ENCODE measurements around the gene ASCC2. TPM values are rescaled to one million over a fixed set of nuclear protein-coding genes. Genes with fewer than 3 reads are reported as not detected.
A peak's percentile ranks its signal among the peaks of the same experiment; 100 is the strongest.

ASCC2 gene
- total and polyA plus RNA-seq, 4 donors = 34.6 to 43.7 (median 38.7) TPM

DNA sequence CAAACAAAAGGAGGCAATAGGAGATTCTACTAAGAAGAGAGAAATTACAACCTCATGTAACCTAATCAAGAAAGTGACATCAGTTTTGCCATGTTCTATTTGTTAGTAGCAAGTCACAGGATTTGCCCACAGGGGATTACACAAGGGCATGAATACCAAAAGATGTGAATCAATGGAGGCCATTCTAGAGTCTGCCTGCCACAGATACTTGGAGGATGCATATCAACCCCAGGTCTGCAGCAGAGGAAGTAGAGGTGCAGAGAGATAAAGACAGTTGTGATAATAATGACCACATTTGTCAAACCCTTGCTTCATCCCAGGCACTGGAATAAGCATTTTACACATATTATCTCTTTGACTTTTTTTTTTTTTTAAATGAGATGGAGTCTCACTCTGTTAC, 2.4 kb upstream of the ASCC2 start (continued):
- no peak for TF ChIP-seq EGR1 (IDR thresholded peaks at IDR 0.05; ENCODE audit: low read depth in 2 of 2)

DNA sequence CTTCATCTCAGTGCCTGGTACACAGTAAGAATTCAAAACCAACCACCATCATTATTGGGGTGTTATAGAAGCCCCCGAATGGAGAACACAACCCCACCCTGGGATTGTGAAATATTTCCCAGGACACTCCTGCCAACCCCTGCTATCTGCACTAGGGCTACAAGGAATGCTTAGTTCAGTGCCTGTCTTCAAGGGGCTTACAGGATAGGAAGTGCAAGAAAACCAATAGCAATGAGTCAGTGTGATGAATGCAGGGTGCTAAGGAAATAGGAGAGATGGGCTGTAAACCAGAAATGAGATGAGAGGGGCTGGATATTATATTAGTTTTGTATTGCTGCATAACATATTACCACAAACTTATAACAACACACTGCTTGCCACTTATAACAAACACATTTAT, 965 bp upstream of the ASCC2 start:
- H3K4me3 ChIP-seq (ENCODE audit: low read depth in 1 of 3, low read length in 3 of 3) = no peak overlapping the region
- H3K9me3 ChIP-seq (ENCODE audit: control insufficient read depth in 4 of 4, low read length in 3 of 4) = no peaks in the 10 kb centered on the region
- DNase-seq (ENCODE audit: low spot score) = no peak
- H3K27me3 ChIP-seq (ENCODE audit: control insufficient read depth in 4 of 4, insufficient read depth in 4 of 4, low read length in 3 of 4) = no peaks in the 10 kb centered on the region
- H3K36me3 ChIP-seq (ENCODE audit: control insufficient read depth in 4 of 4, insufficient read depth in 3 of 4, low read depth in 1 of 4, low read length in 3 of 4) = no peaks in the 10 kb centered on the region
- H3K4me1 ChIP-seq (ENCODE audit: control insufficient read depth in 4 of 4, insufficient read depth in 4 of 4, low read length in 3 of 4) = peaks cover 0 to 27% (median 15%) of the 10 kb centered on the region in 4 donors
- WGBS = 64% methylated on average over 1 of the region's 1 CpG
- H3K9ac ChIP-seq (ENCODE audit: low read depth in 1 of 2, low read length in 2 of 2) = no peak overlapping the region
- TF ChIP-seq JUND (IDR thresholded peaks at IDR 0.05) = no peak
- TF ChIP-seq FOXA2 (IDR thresholded peaks at IDR 0.05) = no peak
- no peak for TF ChIP-seq MAX (IDR thresholded peaks at IDR 0.05)
- no peak for TF ChIP-seq EGR1 (IDR thresholded peaks at IDR 0.05; ENCODE audit: low read depth in 2 of 2)
- TF ChIP-seq NR2F2 (IDR thresholded peaks at IDR 0.05) = no peak
- no peak for TF ChIP-seq RXRA (IDR thresholded peaks at IDR 0.05)
- TF ChIP-seq ATF3 (IDR thresholded peaks at IDR 0.05) = no peak
- no peak for TF ChIP-seq SP1 (IDR thresholded peaks at IDR 0.05)
- TF ChIP-seq, protein P1, sequence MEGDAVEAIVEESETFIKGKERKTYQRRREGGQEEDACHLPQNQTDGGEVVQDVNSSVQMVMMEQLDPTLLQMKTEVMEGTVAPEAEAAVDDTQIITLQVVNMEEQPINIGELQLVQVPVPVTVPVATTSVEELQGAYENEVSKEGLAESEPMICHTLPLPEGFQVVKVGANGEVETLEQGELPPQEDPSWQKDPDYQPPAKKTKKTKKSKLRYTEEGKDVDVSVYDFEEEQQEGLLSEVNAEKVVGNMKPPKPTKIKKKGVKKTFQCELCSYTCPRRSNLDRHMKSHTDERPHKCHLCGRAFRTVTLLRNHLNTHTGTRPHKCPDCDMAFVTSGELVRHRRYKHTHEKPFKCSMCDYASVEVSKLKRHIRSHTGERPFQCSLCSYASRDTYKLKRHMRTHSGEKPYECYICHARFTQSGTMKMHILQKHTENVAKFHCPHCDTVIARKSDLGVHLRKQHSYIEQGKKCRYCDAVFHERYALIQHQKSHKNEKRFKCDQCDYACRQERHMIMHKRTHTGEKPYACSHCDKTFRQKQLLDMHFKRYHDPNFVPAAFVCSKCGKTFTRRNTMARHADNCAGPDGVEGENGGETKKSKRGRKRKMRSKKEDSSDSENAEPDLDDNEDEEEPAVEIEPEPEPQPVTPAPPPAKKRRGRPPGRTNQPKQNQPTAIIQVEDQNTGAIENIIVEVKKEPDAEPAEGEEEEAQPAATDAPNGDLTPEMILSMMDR (IDR thresholded peaks at IDR 0.05; ENCODE audit: low read depth, low read length, missing input control) = no peak
- no peak for TF ChIP-seq TAF1 (conservative IDR thresholded peaks at IDR 0.05)
- no peak for TF ChIP-seq FOXA1 (IDR thresholded peaks at IDR 0.05)
- no peak for TF ChIP-seq HNF4A (conservative IDR thresholded peaks at IDR 0.05)
- no peak for TF ChIP-seq RAD21 (IDR thresholded peaks at IDR 0.05)
- no peak for TF ChIP-seq YY1 (IDR thresholded peaks at IDR 0.05)
- no peak for TF ChIP-seq ZBTB33 (IDR thresholded peaks at IDR 0.05)
- TF ChIP-seq, protein P2, sequence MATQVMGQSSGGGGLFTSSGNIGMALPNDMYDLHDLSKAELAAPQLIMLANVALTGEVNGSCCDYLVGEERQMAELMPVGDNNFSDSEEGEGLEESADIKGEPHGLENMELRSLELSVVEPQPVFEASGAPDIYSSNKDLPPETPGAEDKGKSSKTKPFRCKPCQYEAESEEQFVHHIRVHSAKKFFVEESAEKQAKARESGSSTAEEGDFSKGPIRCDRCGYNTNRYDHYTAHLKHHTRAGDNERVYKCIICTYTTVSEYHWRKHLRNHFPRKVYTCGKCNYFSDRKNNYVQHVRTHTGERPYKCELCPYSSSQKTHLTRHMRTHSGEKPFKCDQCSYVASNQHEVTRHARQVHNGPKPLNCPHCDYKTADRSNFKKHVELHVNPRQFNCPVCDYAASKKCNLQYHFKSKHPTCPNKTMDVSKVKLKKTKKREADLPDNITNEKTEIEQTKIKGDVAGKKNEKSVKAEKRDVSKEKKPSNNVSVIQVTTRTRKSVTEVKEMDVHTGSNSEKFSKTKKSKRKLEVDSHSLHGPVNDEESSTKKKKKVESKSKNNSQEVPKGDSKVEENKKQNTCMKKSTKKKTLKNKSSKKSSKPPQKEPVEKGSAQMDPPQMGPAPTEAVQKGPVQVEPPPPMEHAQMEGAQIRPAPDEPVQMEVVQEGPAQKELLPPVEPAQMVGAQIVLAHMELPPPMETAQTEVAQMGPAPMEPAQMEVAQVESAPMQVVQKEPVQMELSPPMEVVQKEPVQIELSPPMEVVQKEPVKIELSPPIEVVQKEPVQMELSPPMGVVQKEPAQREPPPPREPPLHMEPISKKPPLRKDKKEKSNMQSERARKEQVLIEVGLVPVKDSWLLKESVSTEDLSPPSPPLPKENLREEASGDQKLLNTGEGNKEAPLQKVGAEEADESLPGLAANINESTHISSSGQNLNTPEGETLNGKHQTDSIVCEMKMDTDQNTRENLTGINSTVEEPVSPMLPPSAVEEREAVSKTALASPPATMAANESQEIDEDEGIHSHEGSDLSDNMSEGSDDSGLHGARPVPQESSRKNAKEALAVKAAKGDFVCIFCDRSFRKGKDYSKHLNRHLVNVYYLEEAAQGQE (IDR thresholded peaks at IDR 0.05) = no peak
- TF ChIP-seq HNF4G (IDR thresholded peaks at IDR 0.05) = no peak
- no peak for TF ChIP-seq GABPA (IDR thresholded peaks at IDR 0.05 in 1 of 2, conservative IDR thresholded peaks at IDR 0.05 in 1 of 2)
- peak overlapping the region in 1 of 2 donors; percentile 84 for H3K27ac ChIP-seq (ENCODE audit: low read depth in 1 of 2, low read length in 2 of 2)
